Progenitor cell of endocrine pancreas (in vitro differentiated cells): ENCODE data around the gene BLTP3B. TPM values are rescaled to one million over a fixed set of nuclear protein-coding genes. Genes with fewer than 3 reads are reported as not detected.
"Not testable (repeated sequence)": the region's sequence is repeated elsewhere in the genome, so short reads cannot be mapped to it uniquely, and the experiment has no call there.

Experiments
- DNase-seq: peaks from one replicate; pipeline ENCODE4 v3.0.0; 2021; ENCODE audit warnings: low spot score; ENCODE audit not compliant: unreplicated experiment
- H3K27ac Mint-ChIP-seq: 2 replicates; pipeline ENCODE4 v1.8.0; 2021; ENCODE audit warnings: mild to moderate bottlenecking, moderate library complexity, mixed read lengths
- H3K27me3 Mint-ChIP-seq: 2 replicates; pipeline ENCODE4 v1.8.0; 2021; ENCODE audit warnings: mixed read lengths
- H3K36me3 Mint-ChIP-seq: 2 replicates; pipeline ENCODE4 v1.8.0; 2022; ENCODE audit warnings: mixed read lengths; ENCODE audit not compliant: insufficient read depth
- H3K4me1 Mint-ChIP-seq: 2 replicates; pipeline ENCODE4 v1.8.0; 2021; ENCODE audit warnings: low read depth, mixed read lengths
- H3K4me3 Mint-ChIP-seq: 2 replicates; pipeline ENCODE4 v1.8.0; 2021; ENCODE audit warnings: low read depth, mild to moderate bottlenecking, moderate library complexity, mixed read lengths
- H3K9me3 Mint-ChIP-seq: 2 replicates; pipeline ENCODE4 v1.8.0; 2021; ENCODE audit warnings: low read depth, mixed read lengths
- total RNA-seq: library from RNA; stranded (reverse); gene quantifications from 2 replicates; pipeline ENCODE4 v1.2.1, GENCODE V29; 2021
- TF ChIP-seq, protein P1 (sequence below): fragments of 200-600 bp; sonication (generic); IDR thresholded peaks from one replicate; pipeline ENCODE4 v1.5.0; 2021; ENCODE audit warnings: antibody characterized with exemption, mild to moderate bottlenecking; ENCODE audit not compliant: unreplicated experiment

The BLTP3B gene
- total RNA-seq, 1 donor from 2014 or later, result 23.6 TPM

DNA sequence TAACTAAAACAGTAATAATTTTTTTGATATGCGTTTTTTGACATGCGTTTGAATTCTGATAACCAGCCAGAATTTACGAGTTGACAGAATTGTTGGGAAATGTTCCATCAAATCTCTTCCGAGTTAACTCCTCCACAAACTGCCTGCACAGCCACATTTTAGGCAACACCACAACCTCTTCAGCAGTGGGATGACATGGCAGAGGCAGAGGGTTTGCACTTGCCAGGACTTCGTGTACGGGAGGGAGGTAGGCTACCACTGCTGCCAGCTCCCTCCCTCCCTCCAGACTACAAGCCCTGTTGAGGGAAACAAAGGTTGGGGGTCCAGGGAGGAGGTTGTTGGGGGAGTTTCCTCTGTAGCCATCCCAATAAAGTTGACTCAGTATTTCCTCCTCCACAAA lies 43.4 kb upstream of the BLTP3B start:
- TF ChIP-seq, protein P1, sequence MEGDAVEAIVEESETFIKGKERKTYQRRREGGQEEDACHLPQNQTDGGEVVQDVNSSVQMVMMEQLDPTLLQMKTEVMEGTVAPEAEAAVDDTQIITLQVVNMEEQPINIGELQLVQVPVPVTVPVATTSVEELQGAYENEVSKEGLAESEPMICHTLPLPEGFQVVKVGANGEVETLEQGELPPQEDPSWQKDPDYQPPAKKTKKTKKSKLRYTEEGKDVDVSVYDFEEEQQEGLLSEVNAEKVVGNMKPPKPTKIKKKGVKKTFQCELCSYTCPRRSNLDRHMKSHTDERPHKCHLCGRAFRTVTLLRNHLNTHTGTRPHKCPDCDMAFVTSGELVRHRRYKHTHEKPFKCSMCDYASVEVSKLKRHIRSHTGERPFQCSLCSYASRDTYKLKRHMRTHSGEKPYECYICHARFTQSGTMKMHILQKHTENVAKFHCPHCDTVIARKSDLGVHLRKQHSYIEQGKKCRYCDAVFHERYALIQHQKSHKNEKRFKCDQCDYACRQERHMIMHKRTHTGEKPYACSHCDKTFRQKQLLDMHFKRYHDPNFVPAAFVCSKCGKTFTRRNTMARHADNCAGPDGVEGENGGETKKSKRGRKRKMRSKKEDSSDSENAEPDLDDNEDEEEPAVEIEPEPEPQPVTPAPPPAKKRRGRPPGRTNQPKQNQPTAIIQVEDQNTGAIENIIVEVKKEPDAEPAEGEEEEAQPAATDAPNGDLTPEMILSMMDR, result no peak
- Mint-ChIP-seq H3K9me3 (no peaks in the 10 kb centered on the region), H3K36me3 (peaks cover 14% of the 10 kb centered on the region), H3K4me1 (peaks cover 2% of the 10 kb centered on the region), H3K27me3 (no peaks in the 10 kb centered on the region), H3K4me3 (no peak overlapping the region), H3K27ac (no peak overlapping the region)
- DNase-seq, result no peak

DNA sequence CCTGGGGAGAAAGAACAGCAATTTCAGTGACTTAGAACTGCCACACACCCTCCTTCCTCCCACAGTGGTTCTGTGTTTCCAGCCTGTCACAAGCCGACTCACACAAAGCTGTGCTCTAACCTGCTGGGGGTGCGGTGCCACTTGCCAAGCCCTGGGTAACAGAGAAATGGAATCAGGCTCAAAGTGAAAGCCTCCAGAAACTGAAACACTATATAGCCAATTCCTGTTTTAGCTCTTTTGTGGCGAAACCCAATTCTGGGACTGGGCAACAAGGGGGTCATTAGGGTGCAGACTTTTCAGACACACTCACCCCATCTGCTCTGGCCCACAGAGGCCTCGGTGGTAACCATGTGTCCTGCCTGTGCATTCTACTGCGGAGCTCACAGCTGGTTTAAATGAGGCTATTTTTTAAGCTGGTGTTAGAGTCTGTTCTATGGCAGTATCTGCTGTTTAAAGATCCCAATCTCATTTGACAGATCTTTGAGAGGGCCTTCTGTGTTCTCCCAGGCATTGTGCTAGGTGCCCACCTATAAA lies 42.8 kb upstream of the BLTP3B start:
- Mint-ChIP-seq H3K36me3 (peaks cover 13% of the 10 kb centered on the region), H3K4me3 (no peak overlapping the region), H3K4me1 (peaks cover 2% of the 10 kb centered on the region), H3K9me3 (no peaks in the 10 kb centered on the region), H3K27me3 (no peaks in the 10 kb centered on the region), H3K27ac (no peak overlapping the region)
- DNase-seq, result no peak
- TF ChIP-seq, protein P1, result no peak

DNA sequence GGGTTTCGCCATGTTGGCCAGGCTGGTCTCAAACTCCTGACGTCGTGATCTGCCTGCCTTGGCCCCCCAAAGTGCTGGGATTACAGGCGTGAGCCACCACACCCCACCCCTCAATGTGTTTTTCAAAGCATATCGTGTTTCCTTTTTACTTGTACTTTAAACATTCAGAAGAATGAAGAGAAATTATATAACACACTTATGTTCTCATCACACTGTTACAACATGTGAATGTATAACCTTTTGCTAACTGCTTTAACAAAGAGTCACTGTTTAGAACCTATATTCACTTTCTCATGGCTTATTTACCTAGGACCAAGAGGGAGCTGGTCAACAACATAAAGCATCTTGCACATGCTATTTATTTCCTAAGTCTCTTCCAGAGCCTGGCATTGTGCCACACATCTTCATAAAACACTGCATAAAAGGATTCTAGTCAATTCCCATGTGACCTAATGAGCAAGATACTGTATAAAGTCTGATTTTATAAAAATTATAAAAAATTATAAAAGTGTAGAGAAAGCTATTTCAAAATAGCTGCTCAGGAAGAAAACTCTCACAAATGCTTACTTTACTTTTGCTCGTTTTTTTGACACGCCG lies 42.0 kb upstream of the BLTP3B start:
- H3K27me3 Mint-ChIP-seq, result no peaks in the 10 kb centered on the region
- TF ChIP-seq, protein P1, result no peak
- peaks cover 2% of the 10 kb centered on the region for H3K4me1 Mint-ChIP-seq
- no peak overlapping the region for H3K4me3 Mint-ChIP-seq
- H3K36me3 Mint-ChIP-seq, result peaks cover 10% of the 10 kb centered on the region
- no peak for DNase-seq
- H3K27ac Mint-ChIP-seq, result peak overlapping the region; percentile 52
- H3K9me3 Mint-ChIP-seq, result no peaks in the 10 kb centered on the region

DNA sequence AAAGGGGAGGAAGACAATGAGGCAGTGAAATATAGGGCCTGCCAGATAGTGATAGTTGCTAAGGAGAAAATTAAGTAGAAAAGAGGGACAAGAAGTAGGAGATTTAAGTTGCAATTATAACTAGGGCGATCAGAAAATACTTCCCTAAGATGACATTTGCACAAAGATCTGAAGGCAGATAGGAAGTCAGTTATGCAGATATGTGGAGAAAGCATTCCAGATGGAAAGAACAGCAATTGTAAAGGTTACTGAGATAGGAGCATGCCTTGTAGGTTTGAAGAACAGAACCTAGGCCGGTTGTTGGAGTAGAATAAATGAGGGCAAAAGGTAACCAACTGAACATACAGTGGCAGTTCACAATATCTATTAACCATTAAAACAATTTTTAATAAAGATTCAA lies 36.6 kb upstream of the BLTP3B start:
- Mint-ChIP-seq H3K27me3 (no peaks in the 10 kb centered on the region), H3K36me3 (peaks cover 11% of the 10 kb centered on the region), H3K4me3 (no peak overlapping the region), H3K4me1 (no peaks in the 10 kb centered on the region), H3K9me3 (no peaks in the 10 kb centered on the region), H3K27ac (no peak overlapping the region)
- TF ChIP-seq, protein P1, result no peak
- no peak for DNase-seq

DNA sequence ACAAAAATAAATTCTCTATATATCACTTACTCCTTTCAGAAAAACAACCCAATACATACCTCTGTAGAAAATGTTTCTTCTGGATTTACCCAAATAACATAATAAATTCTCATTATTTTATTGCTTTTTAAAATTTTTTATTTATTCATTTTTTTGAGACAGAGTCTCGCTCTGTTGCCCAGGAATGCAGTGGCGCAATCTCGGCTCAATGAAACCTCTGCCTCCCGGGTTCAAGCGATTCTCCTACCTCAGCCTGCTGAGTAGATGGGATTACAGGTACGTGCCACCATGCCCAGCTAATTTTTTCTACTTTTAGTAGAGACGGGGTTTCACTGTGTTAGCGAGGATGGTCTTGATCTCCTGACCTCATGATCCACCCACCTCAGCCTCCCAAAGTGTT lies 33.8 kb upstream of the BLTP3B start:
- H3K4me1 Mint-ChIP-seq, H3K27me3 Mint-ChIP-seq, H3K4me3 Mint-ChIP-seq, H3K36me3 Mint-ChIP-seq, H3K9me3 Mint-ChIP-seq, H3K27ac Mint-ChIP-seq, DNase-seq: not testable (repeated sequence)

DNA sequence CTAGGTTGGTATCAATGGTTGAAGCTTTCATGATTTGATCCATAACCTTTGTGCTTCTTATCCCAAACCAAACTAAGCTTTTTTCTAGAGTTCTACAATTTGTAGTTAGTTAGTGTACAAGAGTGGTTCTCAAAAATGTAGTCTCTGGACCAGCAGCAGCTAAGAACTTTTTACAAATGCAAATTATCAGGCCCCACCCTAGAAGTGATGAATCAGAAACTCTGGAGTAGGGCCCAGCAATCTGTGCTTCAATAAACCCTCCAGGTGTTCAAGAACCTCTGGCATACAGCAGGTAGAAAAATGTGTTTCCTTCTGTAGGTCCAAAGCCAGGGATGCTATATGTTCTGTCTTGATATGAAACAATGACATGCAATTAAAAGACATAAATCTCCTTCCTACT lies 31.8 kb upstream of the BLTP3B start:
- Mint-ChIP-seq H3K9me3 (no peaks in the 10 kb centered on the region), H3K36me3 (peaks cover 9% of the 10 kb centered on the region), H3K27ac (no peak overlapping the region), H3K27me3 (no peaks in the 10 kb centered on the region), H3K4me1 (peaks cover 2% of the 10 kb centered on the region), H3K4me3 (no peak overlapping the region)
- TF ChIP-seq, protein P1, result no peak
- no peak for DNase-seq
